CMK (cell line): ENCODE measurements around the gene VSIR.
A peak's percentile ranks its signal among the peaks of the same experiment; 100 is the strongest.

Source experiments
- DNase-seq: peaks from one replicate; pipeline ENCODE4 v3.0.0-alpha.2; 2010; ENCODE audit warnings: low read depth

The VSIR gene

GRCh38 chr10:71782221-71782916, 9.0 kb upstream of the VSIR start:
- DNase-seq, result no peak

GRCh38 chr10:71780719-71781118, 7.4 kb upstream of the VSIR start:
- DNase-seq, result no peak

GRCh38 chr10:71780156-71780555, 6.8 kb upstream of the VSIR start:
- DNase-seq, result no peak

- no peak for DNase-seq
Observed at GRCh38 chr10:71779641-71780040, 6.3 kb upstream of the VSIR start.

- no peak for DNase-seq
Observed at GRCh38 chr10:71778071-71778825, 4.9 kb upstream of the VSIR start.

GRCh38 chr10:71777213-71777985, 4.1 kb upstream of the VSIR start:
- no peak for DNase-seq

- peak; percentile 80 for DNase-seq
Observed at GRCh38 chr10:71776481-71776925, 3.2 kb upstream of the VSIR start.

- DNase-seq, result no peak
Observed at GRCh38 chr10:71774916-71775702, 1.8 kb upstream of the VSIR start.

- DNase-seq, result no peak
Observed at GRCh38 chr10:71772832-71773220, 494 bp downstream of the VSIR start.

GRCh38 chr10:71771821-71772617, 1.3 kb downstream of the VSIR start:
- DNase-seq, result no peak

- DNase-seq, result no peak
Observed at GRCh38 chr10:71771204-71771603, 2.1 kb downstream of the VSIR start.

GRCh38 chr10:71770789-71771188, 2.5 kb downstream of the VSIR start:
- DNase-seq, result no peak

- no peak for DNase-seq
Observed at GRCh38 chr10:71770255-71770654, 3.1 kb downstream of the VSIR start.

- DNase-seq, result no peak
Observed at GRCh38 chr10:71769279-71769823, 4.0 kb downstream of the VSIR start.

- no peak for DNase-seq
Observed at GRCh38 chr10:71767420-71768035, 5.8 kb downstream of the VSIR start.

- no peak for DNase-seq
Observed at GRCh38 chr10:71766717-71767419, 6.5 kb downstream of the VSIR start.

GRCh38 chr10:71765906-71766716, 7.2 kb downstream of the VSIR start:
- no peak for DNase-seq

GRCh38 chr10:71765176-71765904, 8.0 kb downstream of the VSIR start:
- no peak for DNase-seq
